HG03103 (cell line): ENCODE results near the gene GTF3C5.

Source experiments
- ATAC-seq: cut with Tn5 transposase; IDR thresholded peaks from one replicate; pipeline ENCODE4 v1.9.1; 2021; ENCODE audit warnings: low read depth; ENCODE audit not compliant: unreplicated experiment

The GTF3C5 gene

DNA sequence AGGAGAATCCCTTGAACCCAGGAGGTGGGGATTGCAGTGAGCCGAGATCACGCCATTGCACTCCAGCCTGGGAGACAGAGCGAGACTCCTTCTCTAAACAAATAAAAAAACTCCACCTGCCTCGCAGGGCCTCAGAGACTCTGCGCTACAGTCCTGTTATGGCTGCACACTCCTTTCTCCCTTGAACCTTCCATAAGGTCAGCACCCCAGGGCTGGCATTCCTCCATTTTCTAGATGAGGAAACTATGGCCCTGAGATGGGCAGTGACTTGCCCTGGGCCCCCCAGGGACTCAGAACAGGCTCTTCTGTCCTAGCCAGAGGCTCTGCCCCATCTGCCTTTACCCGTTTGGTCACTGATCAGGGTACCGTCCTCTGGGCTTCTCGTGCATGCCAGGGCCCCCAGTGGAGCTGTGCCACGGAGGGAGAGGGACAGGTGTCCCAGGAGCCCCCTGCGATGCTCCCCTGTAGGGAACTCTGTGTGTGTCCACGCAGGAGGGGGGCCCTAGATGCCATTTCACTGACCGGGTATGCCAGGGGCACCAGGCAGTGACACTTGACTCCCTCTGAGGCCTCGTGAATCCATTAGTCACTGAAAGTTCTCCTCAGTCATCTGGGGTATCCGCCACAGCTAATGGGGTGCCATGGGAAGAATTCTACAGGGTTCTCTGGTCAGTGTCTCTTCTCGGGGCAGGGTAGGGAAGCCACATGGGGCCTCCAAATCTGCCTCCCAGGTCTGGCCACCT is 74.1 kb downstream of the GTF3C5 start:
- ATAC-seq: no peak

DNA sequence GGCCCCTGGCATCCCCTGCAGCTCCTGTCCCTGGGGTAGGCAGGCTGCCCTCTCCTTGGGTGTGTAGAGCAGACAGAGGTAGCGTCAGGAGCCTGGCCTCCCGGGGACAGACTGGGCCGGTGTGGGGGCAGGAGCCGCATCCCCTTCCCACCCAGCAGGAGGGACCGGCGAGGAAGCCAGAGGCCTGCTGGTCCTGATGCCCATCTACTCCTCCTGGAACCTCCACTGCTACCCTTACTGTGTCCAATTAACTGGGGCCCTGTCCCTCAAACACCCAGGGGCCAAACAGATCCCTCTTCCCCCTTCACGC is 74.6 kb downstream of the GTF3C5 start:
- ATAC-seq: no peak

GRCh38 chr9:133106511-133107244 is 75.9 kb downstream of the GTF3C5 start:
- ATAC-seq: no peak

- no peak for ATAC-seq
These were observed 76.5 kb downstream of the GTF3C5 start for GRCh38 chr9:133107245-133107722.
